NCI-H2196 (cell line): ENCODE measurements around the gene XYLT1.
"Not testable (repeated sequence)": the region's sequence is repeated elsewhere in the genome, so short reads cannot be mapped to it uniquely, and the experiment has no call there.

ENCODE experiments used
- DNase-seq: peaks from one replicate; lab custom pipeline; 2025; ENCODE audit not compliant: unreplicated experiment; lab: John Stamatoyannopoulos, UW

Gene XYLT1

GRCh38 chr16:17313793-17314547 is 156.8 kb downstream of the XYLT1 start:
- no peak for DNase-seq

GRCh38 chr16:17313085-17313611 is 157.6 kb downstream of the XYLT1 start:
- DNase-seq = peak; percentile 69

GRCh38 chr16:17312094-17312710 is 158.6 kb downstream of the XYLT1 start:
- peak; percentile 55 for DNase-seq

- DNase-seq = no peak
Measured at GRCh38 chr16:17311333-17312093, 159.2 kb downstream of the XYLT1 start.

DNA sequence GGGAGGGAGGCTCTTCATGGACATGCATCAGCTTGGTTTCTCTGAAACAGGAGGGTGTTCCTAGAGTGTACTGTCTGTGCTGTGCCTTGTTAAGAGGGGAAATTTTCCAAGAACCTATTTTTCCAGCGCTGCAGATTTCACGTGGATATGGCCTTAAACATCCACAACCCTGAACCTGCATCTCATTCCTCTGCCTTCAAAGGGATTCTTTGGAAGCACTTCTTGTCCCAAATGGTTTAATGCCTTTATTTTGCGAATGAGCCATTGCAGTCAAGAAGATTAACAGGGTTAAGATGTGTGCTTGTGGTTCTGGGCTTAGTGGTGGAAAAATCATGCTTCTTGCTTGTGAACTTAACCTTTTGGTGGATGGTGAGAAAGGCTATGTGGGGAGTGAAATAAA is 161.2 kb downstream of the XYLT1 start:
- DNase-seq = no peak

- DNase-seq = no peak
Measured at GRCh38 chr16:17308186-17308585, 162.6 kb downstream of the XYLT1 start.

GRCh38 chr16:17307504-17307903 is 163.3 kb downstream of the XYLT1 start:
- DNase-seq = no peak

- no peak for DNase-seq
Measured at GRCh38 chr16:17306745-17307144, 164.0 kb downstream of the XYLT1 start.

DNA sequence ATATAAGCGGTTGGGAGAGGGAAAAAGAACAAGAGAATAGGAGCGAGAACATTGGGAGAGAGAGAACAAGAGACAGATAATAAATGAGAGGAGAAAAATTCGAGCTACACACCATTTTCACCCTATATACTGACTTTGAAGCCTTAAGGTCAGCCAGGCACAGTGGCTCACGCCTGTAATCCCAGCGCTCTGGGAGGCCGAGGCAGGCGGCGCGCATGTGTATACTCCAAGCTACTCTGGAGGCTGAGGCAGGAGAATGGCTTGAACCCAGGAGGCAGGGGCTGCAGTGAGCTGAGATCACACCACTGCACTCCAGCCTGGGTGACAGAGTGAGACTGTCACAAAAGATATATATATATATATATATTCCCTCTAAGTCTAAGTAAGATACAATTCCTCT is 164.5 kb downstream of the XYLT1 start:
- not testable (repeated sequence) for DNase-seq

DNA sequence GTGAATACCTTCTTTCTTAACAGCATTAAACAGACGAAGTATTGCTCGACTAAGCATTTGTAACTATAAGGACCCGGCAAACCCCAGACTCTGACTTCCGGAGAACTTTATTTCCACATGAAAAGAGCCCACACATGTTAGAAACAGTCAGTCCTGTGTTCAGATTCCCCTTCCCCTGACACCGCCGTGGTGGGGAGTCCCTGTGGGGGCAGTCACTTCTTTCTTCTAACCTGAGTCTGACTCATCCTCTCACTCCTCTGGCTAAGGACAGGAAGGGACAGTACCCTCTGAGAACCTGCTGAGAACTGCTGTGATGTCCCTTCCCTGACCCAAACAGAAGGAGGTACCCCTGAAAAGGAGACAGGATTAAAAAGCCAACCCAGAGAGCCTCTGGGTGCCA is 165.1 kb downstream of the XYLT1 start:
- no peak for DNase-seq

- peak; percentile 40 for DNase-seq
Measured at GRCh38 chr16:17304491-17305119, 166.2 kb downstream of the XYLT1 start.

DNA sequence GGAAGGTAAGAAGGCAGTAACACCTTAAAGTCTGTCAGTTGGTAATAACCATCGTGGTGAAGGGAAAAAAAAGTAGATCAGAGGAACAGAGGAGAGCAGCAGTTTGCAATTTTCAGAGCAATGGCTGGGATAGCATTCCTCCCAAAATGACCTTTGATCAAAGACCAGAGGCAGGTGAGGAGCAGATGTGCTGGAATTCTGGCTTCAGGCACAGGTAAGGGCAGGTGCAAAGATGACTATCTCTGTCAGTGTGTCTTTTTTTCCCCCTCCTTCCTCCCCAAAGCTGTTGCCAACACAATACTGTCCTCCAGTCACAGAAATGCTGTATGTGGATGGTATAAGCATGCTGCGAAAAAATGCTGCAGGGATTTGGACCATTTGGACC is 166.7 kb downstream of the XYLT1 start:
- DNase-seq = no peak

DNA sequence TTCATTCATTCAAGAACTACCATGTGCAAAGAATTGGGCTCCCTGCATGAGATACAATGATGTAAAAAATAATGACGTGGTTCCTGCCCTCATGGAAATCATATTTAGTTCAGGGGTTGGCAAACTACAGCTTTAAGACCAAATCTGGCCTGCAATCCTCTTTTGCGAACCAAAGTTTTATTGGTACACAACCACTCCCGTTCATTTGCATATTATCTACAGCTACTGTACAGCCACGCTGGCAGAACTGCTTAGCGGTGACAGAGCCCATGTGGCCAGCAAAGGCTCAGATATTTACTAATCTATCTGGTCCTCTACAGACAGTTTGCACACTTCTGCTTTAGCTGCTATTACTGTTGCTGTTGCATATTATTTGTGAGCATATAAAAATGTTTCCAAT is 167.7 kb downstream of the XYLT1 start:
- DNase-seq = no peak

GRCh38 chr16:17302620-17303019 is 168.1 kb downstream of the XYLT1 start:
- DNase-seq = no peak

- DNase-seq = no peak
Measured at GRCh38 chr16:17302214-17302613, 168.5 kb downstream of the XYLT1 start.

- DNase-seq = peak; percentile 59
Measured at GRCh38 chr16:17301593-17302135, 169.1 kb downstream of the XYLT1 start.

- DNase-seq = no peak
Measured at GRCh38 chr16:17301184-17301583, 169.6 kb downstream of the XYLT1 start.

DNA sequence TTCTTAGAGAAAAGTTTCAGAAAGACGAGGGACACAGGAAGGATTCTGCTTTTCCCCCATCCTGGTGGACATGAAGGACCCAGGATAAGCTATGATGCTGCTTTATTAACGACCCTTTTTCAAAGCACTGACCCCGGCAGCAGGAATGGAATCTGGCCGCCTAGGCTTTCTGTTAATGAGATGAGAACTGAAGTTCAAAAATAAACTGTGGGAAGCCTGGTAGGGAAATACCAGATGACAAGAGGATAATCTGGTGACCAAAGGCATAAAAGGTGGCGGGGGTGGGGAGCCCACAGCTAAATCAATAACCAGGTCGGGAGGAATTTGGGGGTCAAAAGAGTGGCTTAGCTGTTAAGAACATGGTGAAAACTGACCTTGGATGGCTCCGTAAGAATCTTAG is 171.0 kb downstream of the XYLT1 start:
- no peak for DNase-seq

DNA sequence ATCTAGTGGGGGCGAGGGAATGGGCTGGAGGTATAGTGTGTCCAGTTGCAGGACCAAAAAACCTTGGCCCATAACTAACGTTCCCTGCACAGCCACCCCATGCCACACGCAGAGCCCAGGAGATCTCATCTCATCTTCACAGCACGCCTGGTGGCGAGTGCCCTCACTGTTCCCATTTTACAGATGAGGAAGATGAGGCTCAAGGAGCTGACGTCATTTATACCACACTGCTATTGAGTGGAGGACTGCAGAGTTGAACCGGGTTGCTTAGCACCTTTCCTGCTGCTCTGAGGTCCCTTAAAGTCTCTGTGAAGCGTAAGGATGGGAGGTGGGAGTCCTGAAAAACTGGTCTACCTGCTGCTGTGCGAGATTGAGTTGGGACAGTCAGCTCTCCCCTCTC is 172.5 kb downstream of the XYLT1 start:
- DNase-seq = no peak

DNA sequence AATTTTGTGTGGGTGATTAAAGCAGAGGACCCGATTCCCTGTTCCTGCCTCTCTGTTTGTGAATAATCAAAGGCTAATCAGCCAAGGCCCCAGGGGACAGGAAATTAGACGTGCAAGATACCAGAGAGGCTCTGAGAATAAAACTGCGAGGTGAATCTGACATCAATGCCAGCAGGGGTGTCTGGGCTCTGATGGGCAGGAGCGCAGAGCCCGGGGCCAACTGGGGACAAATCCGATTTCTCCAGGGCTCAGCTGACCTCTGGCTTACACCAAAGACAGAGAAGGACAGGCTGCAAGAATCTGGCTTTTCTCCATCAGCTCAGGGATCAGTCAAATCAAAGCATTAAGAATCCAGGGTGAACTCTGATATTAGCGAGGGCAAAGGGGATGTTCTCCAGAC is 174.3 kb downstream of the XYLT1 start:
- no peak for DNase-seq

GRCh38 chr16:17295948-17296347 is 174.8 kb downstream of the XYLT1 start:
- no peak for DNase-seq
